ENCODE measurements around the gene CRTC2. TPM values are rescaled to one million over a fixed set of nuclear protein-coding genes. Genes with fewer than 3 reads are reported as not detected.

Gene CRTC2
- total and polyA plus RNA-seq, 9 of the 15 experiments (the other 6 are each of a cell fraction or from before 2014, with no cell fraction given): 2.7 to 26.4 (median 10.2) TPM

- 0 out of 2 replicates have a peak, but pooled peaks have one; percentile 18 for TF ChIP-seq ZNF780A (CRISPR knock-in tag; IDR thresholded peaks at IDR 0.05)
- TF ChIP-seq NCOA1 (IDR thresholded peaks at IDR 0.05; ENCODE audit: low read depth): peak; percentile 37; the same call in 1 of the 2 replicates
- no peak for TF ChIP-seq DLX4 (CRISPR knock-in tag; IDR thresholded peaks at IDR 0.05)
- 0 out of 2 replicates have a peak, but pooled peaks have one; percentile 21 for TF ChIP-seq CC2D1A (IDR thresholded peaks at IDR 0.05)
- TF ChIP-seq RFX5 (IDR thresholded peaks at IDR 0.05; ENCODE audit: low read depth, low read length): no peak
- no peak for TF ChIP-seq ZNF134 (CRISPR knock-in tag; conservative IDR thresholded peaks at IDR 0.05)
- no peak for TF ChIP-seq ZNF551 (CRISPR knock-in tag; IDR thresholded peaks at IDR 0.05)
- no peak for TF ChIP-seq ZNF785 (CRISPR knock-in tag; IDR thresholded peaks at IDR 0.05)
- peak; percentile 44; the same call in 1 of the 2 replicates for TF ChIP-seq CBFB (CRISPR knock-in tag; IDR thresholded peaks at IDR 0.05)
- peak; percentile 95 for TF ChIP-seq HCFC1 (IDR thresholded peaks at IDR 0.05; ENCODE audit: low read depth, low read length)
- TF ChIP-seq THAP12 (CRISPR knock-in tag; IDR thresholded peaks at IDR 0.05): peak; percentile 65; the same call in 1 of the 2 replicates
- TF ChIP-seq SIRT6 (IDR thresholded peaks at IDR 0.05; ENCODE audit: low read depth, low read length): no peak
- TF ChIP-seq LEF1 (IDR thresholded peaks at IDR 0.05): peak; percentile 77
- no peak for TF ChIP-seq STAT6 (CRISPR knock-in tag; IDR thresholded peaks at IDR 0.05)
- TF ChIP-seq FUS (optimal IDR thresholded peaks at IDR 0.05; ENCODE audit: low read depth, low read length): no peak
- TF ChIP-seq ZNF239 (CRISPR knock-in tag; IDR thresholded peaks at IDR 0.05): no peak; the same call in 1 of the 2 replicates
- TF ChIP-seq GTF3C2 (IDR thresholded peaks at IDR 0.05; ENCODE audit: borderline replicate concordance, extremely low read depth, insufficient read length): no peak
These were observed 32.2 kb upstream of the CRTC2 start, which contains the start of gene RPS27 (continued) for GRCh38 chr1:153990468-153991150.

Data from K562 (cell line).